Ecto neural progenitor cell (in vitro differentiated cells): ENCODE measurements around the gene ATP2C1.
"Not testable (repeated sequence)": the region's sequence is repeated elsewhere in the genome, so short reads cannot be mapped to it uniquely, and the experiment has no call there.

Experiments
- DNase-seq: peaks from one replicate; pipeline ENCODE4 v3.0.0-alpha.2; 2018; ENCODE audit warnings: low spot score

Gene ATP2C1

GRCh38 chr3:130939753-130940152 lies 45.9 kb downstream of the ATP2C1 start:
- DNase-seq = no peak

GRCh38 chr3:130941793-130942192 lies 47.9 kb downstream of the ATP2C1 start:
- DNase-seq = no peak

- no peak for DNase-seq
These were observed 53.0 kb downstream of the ATP2C1 start for GRCh38 chr3:130946882-130947281.

- DNase-seq = no peak
These were observed 54.3 kb downstream of the ATP2C1 start for GRCh38 chr3:130948001-130948773.

- no peak for DNase-seq
These were observed 55.0 kb downstream of the ATP2C1 start for GRCh38 chr3:130948929-130949328.

GRCh38 chr3:130950124-130950523 lies 56.2 kb downstream of the ATP2C1 start:
- no peak for DNase-seq

- DNase-seq = no peak
These were observed 56.8 kb downstream of the ATP2C1 start for GRCh38 chr3:130950641-130951040.

- DNase-seq = no peak
These were observed 61.6 kb downstream of the ATP2C1 start for GRCh38 chr3:130955481-130955880.

- DNase-seq = no peak
These were observed 62.4 kb downstream of the ATP2C1 start for GRCh38 chr3:130956281-130956680.

GRCh38 chr3:130956721-130957120 lies 62.8 kb downstream of the ATP2C1 start:
- DNase-seq = no peak

- DNase-seq = no peak
These were observed 66.4 kb downstream of the ATP2C1 start for GRCh38 chr3:130960139-130960795.

- no peak for DNase-seq
These were observed 67.6 kb downstream of the ATP2C1 start for GRCh38 chr3:130961458-130961857.

- no peak for DNase-seq
These were observed 69.6 kb downstream of the ATP2C1 start for GRCh38 chr3:130963444-130963843.

GRCh38 chr3:130963878-130964277 lies 70.0 kb downstream of the ATP2C1 start:
- DNase-seq = no peak

GRCh38 chr3:130967281-130967680 lies 73.4 kb downstream of the ATP2C1 start:
- DNase-seq = no peak

- no peak for DNase-seq
These were observed 74.3 kb downstream of the ATP2C1 start for GRCh38 chr3:130968221-130968620.

GRCh38 chr3:130969621-130970020 lies 75.7 kb downstream of the ATP2C1 start:
- no peak for DNase-seq

- no peak for DNase-seq
These were observed 77.3 kb downstream of the ATP2C1 start for GRCh38 chr3:130971208-130971607.

- not testable (repeated sequence) for DNase-seq
These were observed 78.7 kb downstream of the ATP2C1 start for GRCh38 chr3:130972592-130972991.

GRCh38 chr3:130973406-130973805 lies 79.5 kb downstream of the ATP2C1 start:
- no peak for DNase-seq

GRCh38 chr3:130974201-130974600 lies 80.3 kb downstream of the ATP2C1 start:
- no peak for DNase-seq

- DNase-seq = no peak
These were observed 81.4 kb downstream of the ATP2C1 start for GRCh38 chr3:130975251-130975650.

GRCh38 chr3:130976706-130977105 lies 82.8 kb downstream of the ATP2C1 start:
- no peak for DNase-seq

GRCh38 chr3:130979117-130979516 lies 85.2 kb downstream of the ATP2C1 start:
- no peak for DNase-seq
